Uterus (tissue), 4 donors: Measurements from ENCODE around the gene SPTLC3. TPM values are rescaled to one million over a fixed set of nuclear protein-coding genes. Genes with fewer than 3 reads are reported as not detected.

Source experiments
- DNase-seq, 2 donors: peaks; one replicate each; pipeline ENCODE4 v3.0.0-alpha.2; 2019 to 2020
- H3K27ac ChIP-seq, 2 donors: fragments of 200-600 bp; sonication (generic); 1 replicate in 1 of 2; 2 replicates in 1 of 2; pipeline ENCODE4 v1.5.1; 2016 to 2018
- H3K27me3 ChIP-seq, 2 donors: fragments of 200-600 bp; sonication (generic); one replicate each; pipeline ENCODE4 v1.5.1; 2018 to 2019; ENCODE audit warnings: control low read depth in 1 of 2
- H3K36me3 ChIP-seq, 2 donors: fragments of 200-600 bp; sonication (generic); one replicate each; pipeline ENCODE4 v1.5.1; 2019; ENCODE audit warnings: control low read depth in 1 of 2
- H3K4me1 ChIP-seq, 2 donors: fragments of 200-600 bp; sonication (generic); one replicate each; pipeline ENCODE4 v1.5.1; 2018 to 2019; ENCODE audit warnings: control low read depth in 1 of 2
- H3K4me3 ChIP-seq, 2 donors: fragments of 200-600 bp; sonication (generic); 1 replicate in 1 of 2; 2 replicates in 1 of 2; pipeline ENCODE4 v1.5.1; 2018 to 2019; ENCODE audit warnings: mild to moderate bottlenecking in 1 of 2
- H3K9me3 ChIP-seq, 2 donors: fragments of 200-600 bp; sonication (generic); one replicate each; pipeline ENCODE4 v1.5.1; 2019; ENCODE audit warnings: control low read depth in 1 of 2
- CTCF ChIP-seq, 4 experiments: fragments of 200-600 bp in 2 of 4; fragments of 450-650 bp in 2 of 4; sonication (generic) in 2 of 4; IDR thresholded peaks; one replicate each; pipeline ENCODE4 v1.5.1; 2016 to 2019; ENCODE audit warnings: antibody characterized with exemption in 4 of 4, mild to moderate bottlenecking in 2 of 4, moderate library complexity in 1 of 4
- POLR2A ChIP-seq, 2 donors: fragments of 450-650 bp; IDR thresholded peaks; one replicate each; pipeline ENCODE4 v1.6.1; 2016; ENCODE audit warnings: antibody characterized with exemption in 2 of 2, mild to moderate bottlenecking in 1 of 2, moderate library complexity in 1 of 2
- intact Hi-C: fragments of 100-400 bp; cut with DNase I; formaldehyde crosslinking; loops from one replicate; pipeline ENCODE4 v1.15.1; 2023; ENCODE audit warnings: low total_unique reads
- total RNA-seq, 4 donors: library from RNA; depleted of rRNA in 3 of 4; stranded (reverse); fragments of >200 nt in 3 of 4; gene quantifications; one replicate each; pipeline versions ENCODE4 v1.1.0 to v1.2.4, GENCODE V29; 2014 to 2023
- donor health status: DM: yes; HTN: yes; CAD: no.

The SPTLC3 gene
- total RNA-seq, 4 donors from 2014 or later: 0.51 to 23.9 (median 4.5) TPM

GRCh38 chr20:13202565-13202964 lies 193.8 kb downstream of the SPTLC3 start:
- Histone ChIP-seq H3K4me3 (no peak overlapping the region), H3K36me3 (no peaks in the 10 kb centered on the region), H3K27me3 (no peaks in the 10 kb centered on the region), H3K9me3 (no peaks in the 10 kb centered on the region), H3K27ac (no peak overlapping the region), H3K4me1 (no peaks in the 10 kb centered on the region)
- no peak for DNase-seq
- TF ChIP-seq POLR2A (IDR thresholded peaks at IDR 0.05) (no peak), CTCF (IDR thresholded peaks at IDR 0.05) (no peak)
- intact Hi-C loops: no loop called here

- Histone ChIP-seq H3K4me3 (no peak overlapping the region), H3K27me3 (no peaks in the 10 kb centered on the region), H3K4me1 (no peaks in the 10 kb centered on the region), H3K27ac (no peak overlapping the region), H3K36me3 (no peaks in the 10 kb centered on the region), H3K9me3 (no peaks in the 10 kb centered on the region)
- intact Hi-C loops: no loop called here
- DNase-seq: no peak
- TF ChIP-seq CTCF (IDR thresholded peaks at IDR 0.05): no peak
- no peak for TF ChIP-seq POLR2A (IDR thresholded peaks at IDR 0.05)
Observed at GRCh38 chr20:13205425-13205824, 196.7 kb downstream of the SPTLC3 start.

- Histone ChIP-seq H3K27me3 (no peaks in the 10 kb centered on the region), H3K4me3 (no peak overlapping the region), H3K36me3 (no peaks in the 10 kb centered on the region), H3K4me1 (no peaks in the 10 kb centered on the region), H3K27ac (no peak overlapping the region), H3K9me3 (no peaks in the 10 kb centered on the region)
- no peak for DNase-seq
- intact Hi-C loops: no loop called here
- TF ChIP-seq POLR2A (IDR thresholded peaks at IDR 0.05) (no peak), CTCF (IDR thresholded peaks at IDR 0.05) (no peak)
Observed at GRCh38 chr20:13205848-13206434, 197.2 kb downstream of the SPTLC3 start.

GRCh38 chr20:13207016-13207415 lies 198.2 kb downstream of the SPTLC3 start:
- no peak for DNase-seq
- H3K27ac ChIP-seq: no peak overlapping the region
- no peak overlapping the region for H3K4me3 ChIP-seq
- H3K36me3 ChIP-seq: no peaks in the 10 kb centered on the region
- intact Hi-C loops: no loop called here
- TF ChIP-seq CTCF (IDR thresholded peaks at IDR 0.05) (no peak), POLR2A (IDR thresholded peaks at IDR 0.05) (no peak)
- H3K27me3 ChIP-seq: no peaks in the 10 kb centered on the region
- no peaks in the 10 kb centered on the region for H3K4me1 ChIP-seq
- H3K9me3 ChIP-seq: no peaks in the 10 kb centered on the region

GRCh38 chr20:13211956-13212618 lies 203.3 kb downstream of the SPTLC3 start:
- Histone ChIP-seq H3K9me3 (no peaks in the 10 kb centered on the region), H3K4me1 (no peaks in the 10 kb centered on the region), H3K27me3 (no peaks in the 10 kb centered on the region), H3K4me3 (no peak overlapping the region), H3K27ac (no peak overlapping the region), H3K36me3 (no peaks in the 10 kb centered on the region)
- intact Hi-C loops: no loop called here
- TF ChIP-seq CTCF (IDR thresholded peaks at IDR 0.05) (no peak), POLR2A (IDR thresholded peaks at IDR 0.05) (no peak)
- DNase-seq: no peak
